ENCODE results near the gene NLGN1. TPM values are rescaled to one million over a fixed set of nuclear protein-coding genes. Genes with fewer than 3 reads are reported as not detected.
A peak's percentile ranks its signal among the peaks of the same experiment; 100 is the strongest.

The NLGN1 gene
- total and polyA plus RNA-seq, 2 of the 8 experiments (the other 6 are each of a cell fraction or from before 2014, with no cell fraction given): 7.8 to 14.8 TPM

- H3K4ac ChIP-seq (replicated peaks; ENCODE audit: insufficient read length, low read depth, low read length): no peak overlapping the region
- no peaks in the 10 kb centered on the region for H3K36me3 ChIP-seq (ENCODE audit: control insufficient read depth in 2 of 4, insufficient read depth in 4 of 4, low read length in 3 of 4)
- no peak overlapping the region for H3K56ac ChIP-seq (replicated peaks; ENCODE audit: insufficient read length, low read depth, low read length)
- H4K91ac ChIP-seq (replicated peaks; ENCODE audit: insufficient read length, low read length): no peak overlapping the region
- H2BK5ac ChIP-seq (ENCODE audit: low read depth, low read length): no peak overlapping the region
- H4K20me1 ChIP-seq (replicated peaks in 1 of 2; ENCODE audit: control insufficient read depth in 1 of 2, insufficient read depth in 2 of 2, low read length in 2 of 2): no peaks in the 10 kb centered on the region
- peaks cover 0 to 1% (median 0%) of the 10 kb centered on the region in 4 experiments; a peak in 2 of 7 replicates for H3K27me3 ChIP-seq (replicated peaks in 1 of 4; ENCODE audit: control insufficient read depth in 3 of 4, extremely low read depth in 1 of 4, insufficient read depth in 3 of 4, low read length in 3 of 4)
- H2BK120ac ChIP-seq (replicated peaks; ENCODE audit: low read depth, low read length): no peak overlapping the region
- H3K9me3 ChIP-seq (ENCODE audit: insufficient read depth in 2 of 2, low read depth in 1 of 2, low read length in 1 of 2): no peaks in the 10 kb centered on the region
- H3K27ac ChIP-seq (ENCODE audit: low read depth, low read length): no peak overlapping the region
- POLR2A ChIA-PET (ENCODE audit: partially characterized antibody): no interaction called here
- H2AFZ ChIP-seq (ENCODE audit: low read length): no peak overlapping the region
- no peaks in the 10 kb centered on the region for H3K23me2 ChIP-seq (ENCODE audit: low read depth, low read length)
- H3K4me1 ChIP-seq (replicated peaks in 1 of 4; ENCODE audit: control insufficient read depth in 3 of 4, insufficient read depth in 4 of 4, low read length in 3 of 4): peaks cover 0 to 4% (median 2%) of the 10 kb centered on the region in 4 experiments; a peak in 2 of 7 replicates
- no peak overlapping the region for H2AK5ac ChIP-seq (ENCODE audit: low read depth, low read length)
- no peak overlapping the region for H4K8ac ChIP-seq (ENCODE audit: extremely low read depth, insufficient read depth, low read length)
- no peak overlapping the region for H3K23ac ChIP-seq (ENCODE audit: insufficient read length)
- CTCF ChIA-PET (ENCODE audit: partially characterized antibody): interaction anchor here (0.8 to 1.7 kb wide), 2 partner anchors 15 to 20 kb away, joined by 3 read pairs; no protein-coding TSS in a partner anchor
- no peak overlapping the region for H3K4me2 ChIP-seq (ENCODE audit: insufficient read depth in 1 of 2, low read depth in 2 of 2, low read length in 2 of 2)
- H4K5ac ChIP-seq (ENCODE audit: insufficient read length, low read depth, low read length): no peak overlapping the region
- WGBS, 2 experiments (ENCODE audit: extremely low coverage in 1 of 2, insufficient coverage in 1 of 2, insufficient read length in 1 of 2, insufficient replicate concordance in 2 of 2, low coverage in 1 of 2, low lambda C conversion rate in 2 of 2, missing lambda C conversion rate in 1 of 2): 70% methylated on average over 3 of the region's 3 CpGs; no CpG with 5 or more reads in 1 of the 2 experiments
- H3K14ac ChIP-seq (ENCODE audit: insufficient read length): no peak overlapping the region
- H3K4me3 ChIP-seq (ENCODE audit: extremely low read depth in 1 of 4, insufficient read depth in 2 of 4, low read depth in 3 of 4, low read length in 4 of 4): no peak overlapping the region
- H3K79me1 ChIP-seq (ENCODE audit: low read depth, low read length): no peaks in the 10 kb centered on the region
- peak overlapping the region; percentile 4; the same call in 1 of the 2 replicates for H2BK20ac ChIP-seq (ENCODE audit: low read length)
- H3K9ac ChIP-seq (replicated peaks in 1 of 4; ENCODE audit: extremely low read depth in 1 of 4, low read depth in 3 of 4, low read length in 3 of 4): no peak overlapping the region
- no peak overlapping the region for H2BK15ac ChIP-seq (ENCODE audit: low read length)
- TF ChIP-seq PHF8 (conservative IDR thresholded peaks at IDR 0.05; ENCODE audit: low read depth, low read length) (no peak), RAD21 (IDR thresholded peaks at IDR 0.05 in 1 of 2, conservative IDR thresholded peaks at IDR 0.05 in 1 of 2; ENCODE audit: low read depth in 2 of 2, low read length in 2 of 2) (peak; percentile 45 to 57)
- H3K18ac ChIP-seq (ENCODE audit: extremely low read depth, low read length): no peak overlapping the region; the same call in 1 of the 2 replicates
- DNase-seq (ENCODE audit: low read depth in 1 of 2, low spot score in 2 of 2) (no peak), FAIRE-seq (no peak)
- H2BK12ac ChIP-seq (ENCODE audit: low read depth, low read length): no peak overlapping the region
- no peaks in the 10 kb centered on the region for H3K79me2 ChIP-seq (ENCODE audit: control insufficient read depth in 1 of 2, insufficient read depth in 2 of 2, low read length in 2 of 2)
Observed at GRCh38 chr3:174219738-174220137, 822.2 kb downstream of the NLGN1 start.
